Measurements from ENCODE around the gene RPL3. TPM values are rescaled to one million over a fixed set of nuclear protein-coding genes. Genes with fewer than 3 reads are reported as not detected.
A peak's percentile ranks its signal among the peaks of the same experiment; 100 is the strongest.

The RPL3 gene
- total RNA-seq, 1 experiment from 2014 or later = 1,117 TPM

DNA sequence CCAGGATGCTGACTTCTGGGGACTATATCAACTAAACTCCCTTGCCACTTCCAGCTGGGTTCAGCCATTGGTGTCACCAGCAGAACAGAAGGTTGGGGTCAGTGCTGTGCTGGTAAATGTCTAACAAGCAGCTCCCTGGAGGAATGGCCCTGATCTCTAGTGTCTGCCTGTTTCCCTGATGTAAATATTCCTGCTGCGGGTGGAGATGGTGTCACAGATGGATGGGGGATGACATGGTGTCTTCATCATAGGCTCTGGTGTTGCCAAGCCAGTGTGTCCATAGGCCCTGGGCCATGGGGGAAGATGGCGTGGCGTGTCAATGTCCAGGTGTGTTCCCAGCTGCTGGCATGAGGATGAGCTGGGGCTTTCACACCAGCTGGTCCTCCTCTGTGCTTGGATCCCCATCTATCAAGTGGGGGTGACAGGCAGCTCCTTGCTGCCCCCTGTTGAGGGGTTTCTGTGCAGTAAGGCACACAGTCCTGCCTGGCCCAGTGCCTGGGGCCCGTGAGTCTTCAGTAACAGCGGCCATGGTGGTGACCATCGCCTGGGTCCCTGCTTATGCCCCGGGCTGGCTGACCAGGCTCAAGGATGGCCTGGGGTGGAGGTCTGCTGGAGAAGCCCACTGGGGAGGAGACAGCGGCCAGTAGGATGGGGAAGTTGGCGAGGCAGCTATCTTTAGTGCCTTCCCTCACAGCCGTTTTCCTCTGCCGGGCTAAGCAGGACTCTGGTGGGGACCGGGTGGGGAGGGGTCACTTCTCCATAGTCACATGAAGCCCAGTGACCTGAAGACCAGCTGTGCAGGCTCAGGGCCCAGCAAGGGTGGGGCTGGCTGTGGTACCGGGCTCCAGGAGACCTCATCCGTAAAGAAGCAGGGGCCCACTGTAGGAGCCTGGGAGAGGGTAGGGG is 12.7 kb downstream of the RPL3 start:
- no peaks in the 10 kb centered on the region for H3K27me3 ChIP-seq (replicated peaks; ENCODE audit: insufficient read depth, low read depth, low read length, poor library complexity)
- TF ChIP-seq CTCF (conservative IDR thresholded peaks at IDR 0.05; ENCODE audit: low read depth, low read length) (peak; percentile 70), EZH2 (IDR thresholded peaks at IDR 0.05; ENCODE audit: borderline replicate concordance, low read depth, low read length, poor library complexity, severe bottlenecking) (no peak)
- no TSS peak for BruUV-seq (replicated peaks)
- ChIA-PET CTCF (interaction anchor here (0.6 to 1.6 kb wide), 4 partner anchors 14 to 136 kb away, joined by 3 to 12 read pairs (median 4); no protein-coding TSS in a partner anchor), POLR2A (ENCODE audit: low non-redundant PET) (interaction anchor here (0.6 kb wide), 1 partner anchor 324 kb away, joined by 6 read pairs; no protein-coding TSS in a partner anchor)
- H3K27ac ChIP-seq (ENCODE audit: low read depth, low read length, poor library complexity, severe bottlenecking) = no peak overlapping the region
- H3K4me1 ChIP-seq (ENCODE audit: insufficient read depth, low read length, poor library complexity, severe bottlenecking) = peaks cover 18% of the 10 kb centered on the region
- no peaks in the 10 kb centered on the region for H3K9me3 ChIP-seq (ENCODE audit: low read depth, low read length, poor library complexity, severe bottlenecking)
- intact Hi-C loops (cut with micrococcal nuclease; ENCODE audit: unreplicated experiment) = loop anchor here (10.0 kb wide), 1 partner anchor 432 kb away; the partner anchor contains the start of gene CBX6
- DNase-seq (ENCODE audit: low spot score) = peak; percentile 62
- no peak overlapping the region for H3K4me3 ChIP-seq (ENCODE audit: low read depth, low read length, poor library complexity, severe bottlenecking)
- peaks cover 3% of the 10 kb centered on the region for H3K36me3 ChIP-seq (ENCODE audit: insufficient read depth, low read length, poor library complexity, severe bottlenecking)

- no peak for TF ChIP-seq EZH2 (IDR thresholded peaks at IDR 0.05; ENCODE audit: borderline replicate concordance, low read depth, low read length, poor library complexity, severe bottlenecking)
- no peak for TF ChIP-seq CTCF (conservative IDR thresholded peaks at IDR 0.05; ENCODE audit: low read depth, low read length)
- Histone ChIP-seq H3K36me3 (ENCODE audit: insufficient read depth, low read length, poor library complexity, severe bottlenecking) (no peaks in the 10 kb centered on the region), H3K9me3 (ENCODE audit: low read depth, low read length, poor library complexity, severe bottlenecking) (no peaks in the 10 kb centered on the region), H3K4me1 (ENCODE audit: insufficient read depth, low read length, poor library complexity, severe bottlenecking) (peaks cover 10% of the 10 kb centered on the region), H3K27me3 (replicated peaks; ENCODE audit: insufficient read depth, low read depth, low read length, poor library complexity) (no peaks in the 10 kb centered on the region), H3K27ac (ENCODE audit: low read depth, low read length, poor library complexity, severe bottlenecking) (no peak overlapping the region), H3K4me3 (ENCODE audit: low read depth, low read length, poor library complexity, severe bottlenecking) (no peak overlapping the region)
- no TSS peak for BruUV-seq (replicated peaks)
- intact Hi-C loops (cut with micrococcal nuclease; ENCODE audit: unreplicated experiment) = loop anchor here (10.0 kb wide), 1 partner anchor 429 kb away; the partner anchor contains the start of gene CBX6
- CTCF ChIA-PET = no interaction called here
- POLR2A ChIA-PET (ENCODE audit: low non-redundant PET) = interaction anchor here (0.6 to 0.7 kb wide), 2 partner anchors 322 to 440 kb away, joined by 3 read pairs; no protein-coding TSS in a partner anchor
- no peak for DNase-seq (ENCODE audit: low spot score)
These were observed 15.3 kb downstream of the RPL3 start for GRCh38 chr22:39303892-39304671.

DNA sequence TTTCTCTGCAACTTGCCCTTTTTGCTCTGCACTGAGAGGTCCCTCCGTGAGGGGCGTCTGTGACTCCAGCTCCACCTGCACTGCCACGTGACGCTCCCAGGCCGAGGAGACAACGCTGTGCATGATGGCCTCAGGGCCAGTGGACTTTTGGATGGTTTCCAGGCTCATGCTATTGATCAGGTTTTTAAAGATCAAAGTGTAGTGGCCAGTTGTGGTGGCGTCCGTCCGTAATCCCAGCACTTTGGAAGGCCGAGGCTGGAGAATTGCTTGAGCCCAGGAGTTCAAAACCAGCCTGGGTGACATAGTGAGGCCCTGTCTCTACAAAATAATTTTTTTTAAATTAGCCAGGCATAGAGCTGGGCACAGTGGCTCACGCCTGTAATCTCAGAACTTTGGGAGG is 16.1 kb downstream of the RPL3 start:
- intact Hi-C loops (cut with micrococcal nuclease; ENCODE audit: unreplicated experiment) = loop anchor here (10.0 kb wide), 1 partner anchor 429 kb away; the partner anchor contains the start of gene CBX6
- DNase-seq (ENCODE audit: low spot score) = no peak
- ChIA-PET CTCF (no interaction called here), POLR2A (ENCODE audit: low non-redundant PET) (interaction anchor here (0.6 to 0.7 kb wide), 2 partner anchors 322 to 440 kb away, joined by 3 read pairs; no protein-coding TSS in a partner anchor)
- H3K27me3 ChIP-seq (replicated peaks; ENCODE audit: insufficient read depth, low read depth, low read length, poor library complexity) = no peaks in the 10 kb centered on the region
- no peak overlapping the region for H3K27ac ChIP-seq (ENCODE audit: low read depth, low read length, poor library complexity, severe bottlenecking)
- no peak overlapping the region for H3K4me3 ChIP-seq (ENCODE audit: low read depth, low read length, poor library complexity, severe bottlenecking)
- H3K4me1 ChIP-seq (ENCODE audit: insufficient read depth, low read length, poor library complexity, severe bottlenecking) = peaks cover 3% of the 10 kb centered on the region
- H3K9me3 ChIP-seq (ENCODE audit: low read depth, low read length, poor library complexity, severe bottlenecking) = no peaks in the 10 kb centered on the region
- TF ChIP-seq CTCF (conservative IDR thresholded peaks at IDR 0.05; ENCODE audit: low read depth, low read length) = no peak
- no peak for TF ChIP-seq EZH2 (IDR thresholded peaks at IDR 0.05; ENCODE audit: borderline replicate concordance, low read depth, low read length, poor library complexity, severe bottlenecking)
- H3K36me3 ChIP-seq (ENCODE audit: insufficient read depth, low read length, poor library complexity, severe bottlenecking) = no peaks in the 10 kb centered on the region
- BruUV-seq (replicated peaks) = no TSS peak

All from A673 (cell line).